Dendritic cell treated with granulocyte-macrophage colony-stimulating factor and Interleukin-4, amounts not matched to agents 40 ng/mL and 50 ng/mL, for 4 days (primary cell): ENCODE measurements around the gene OR51F1.
"Not testable (repeated sequence)": the region's sequence is repeated elsewhere in the genome, so short reads cannot be mapped to it uniquely, and the experiment has no call there.

Experiments
- H3K27ac Mint-ChIP-seq: one replicate; pipeline ENCODE4 v1.8.0; 2022; ENCODE audit warnings: mild to moderate bottlenecking, mixed read lengths
- H3K27me3 Mint-ChIP-seq: one replicate; pipeline ENCODE4 v1.8.0; 2022; ENCODE audit warnings: mild to moderate bottlenecking, mixed read lengths
- H3K36me3 Mint-ChIP-seq: one replicate; pipeline ENCODE4 v1.8.0; 2022; ENCODE audit warnings: low read depth, mixed read lengths
- H3K4me1 Mint-ChIP-seq: one replicate; pipeline ENCODE4 v1.8.0; 2022; ENCODE audit warnings: low read depth, mixed read lengths
- H3K4me3 Mint-ChIP-seq: one replicate; pipeline ENCODE4 v1.8.0; 2022; ENCODE audit warnings: mild to moderate bottlenecking, moderate library complexity, mixed read lengths
- H3K9me3 Mint-ChIP-seq: one replicate; pipeline ENCODE4 v1.8.0; 2022; ENCODE audit warnings: mixed read lengths
- intact Hi-C: fragments of 100-400 bp; cut with micrococcal nuclease; formaldehyde crosslinking; loops from one replicate; pipeline ENCODE4 v1.15.0; 2022

Gene OR51F1

GRCh38 chr11:4769838-4770237 is at the start of gene OR51F1:
Gene OR51F1 (minus strand): TSS chr11:4769938. CDS start chr11:4769938, 0 bp downstream.
- intact Hi-C loops = no loop called here
- Mint-ChIP-seq H3K4me3 (no peak within 1 kb of the TSS), H3K4me1 (no peaks in the 10 kb centered on the region), H3K36me3 (no peaks in the 10 kb centered on the region), H3K27me3 (no peaks in the 10 kb centered on the region), H3K9me3 (no peaks in the 10 kb centered on the region), H3K27ac (no peak within 1 kb of the TSS)

GRCh38 chr11:4809246-4809645 is 39.5 kb upstream of the OR51F1 start:
- intact Hi-C loops = no loop called here
- Mint-ChIP-seq H3K9me3 (no peaks in the 10 kb centered on the region), H3K4me3 (no peak overlapping the region), H3K27ac (no peak overlapping the region), H3K36me3 (no peaks in the 10 kb centered on the region), H3K27me3 (no peaks in the 10 kb centered on the region), H3K4me1 (no peaks in the 10 kb centered on the region)

GRCh38 chr11:4808476-4808875 is 38.7 kb upstream of the OR51F1 start:
- intact Hi-C loops = no loop called here
- H3K36me3 Mint-ChIP-seq = no peaks in the 10 kb centered on the region
- no peaks in the 10 kb centered on the region for H3K9me3 Mint-ChIP-seq
- no peaks in the 10 kb centered on the region for H3K4me1 Mint-ChIP-seq
- no peak overlapping the region for H3K27ac Mint-ChIP-seq
- H3K27me3 Mint-ChIP-seq = no peaks in the 10 kb centered on the region
- H3K4me3 Mint-ChIP-seq = no peak overlapping the region

GRCh38 chr11:4804280-4804679 is 34.5 kb upstream of the OR51F1 start, which contains the start of gene OR52R1:
Gene OR52R1 (minus strand): TSS chr11:4804380. CDS start chr11:4804380, 0 bp downstream.
- H3K27ac Mint-ChIP-seq = no peak within 1 kb of the TSS

GRCh38 chr11:4801316-4801715 is 31.6 kb upstream of the OR51F1 start:
- H3K27ac Mint-ChIP-seq, H3K9me3 Mint-ChIP-seq, intact Hi-C loops: not testable (repeated sequence)

More at GRCh38 chr11:4804280-4804679, 34.5 kb upstream of the OR51F1 start, which contains the start of gene OR52R1:
- Mint-ChIP-seq H3K36me3 (no peaks in the 10 kb centered on the region), H3K4me1 (no peaks in the 10 kb centered on the region), H3K9me3 (no peaks in the 10 kb centered on the region), H3K27me3 (no peaks in the 10 kb centered on the region), H3K4me3 (no peak within 1 kb of the TSS)
- intact Hi-C loops = no loop called here

GRCh38 chr11:4798427-4799183 is 28.9 kb upstream of the OR51F1 start:
- Mint-ChIP-seq H3K9me3 (no peaks in the 10 kb centered on the region), H3K4me1 (no peaks in the 10 kb centered on the region), H3K36me3 (no peaks in the 10 kb centered on the region), H3K4me3 (no peak overlapping the region), H3K27me3 (no peaks in the 10 kb centered on the region), H3K27ac (no peak overlapping the region)
- intact Hi-C loops = no loop called here

More at GRCh38 chr11:4801316-4801715, 31.6 kb upstream of the OR51F1 start:
- not testable (repeated sequence) for H3K4me1 Mint-ChIP-seq, H3K4me3 Mint-ChIP-seq, H3K36me3 Mint-ChIP-seq, H3K27me3 Mint-ChIP-seq

- no peaks in the 10 kb centered on the region for H3K9me3 Mint-ChIP-seq
- no peaks in the 10 kb centered on the region for H3K27me3 Mint-ChIP-seq
- H3K36me3 Mint-ChIP-seq = no peaks in the 10 kb centered on the region
- H3K27ac Mint-ChIP-seq = no peak overlapping the region
- H3K4me3 Mint-ChIP-seq = no peak overlapping the region
- intact Hi-C loops = no loop called here
- H3K4me1 Mint-ChIP-seq = no peaks in the 10 kb centered on the region
These were observed 27.5 kb upstream of the OR51F1 start for GRCh38 chr11:4797206-4797605.

GRCh38 chr11:4782454-4782853 is 12.7 kb upstream of the OR51F1 start:
- Mint-ChIP-seq H3K4me3 (no peak overlapping the region), H3K4me1 (no peaks in the 10 kb centered on the region), H3K27me3 (no peaks in the 10 kb centered on the region), H3K9me3 (peaks cover 27% of the 10 kb centered on the region), H3K36me3 (no peaks in the 10 kb centered on the region), H3K27ac (no peak overlapping the region)
- intact Hi-C loops = no loop called here

GRCh38 chr11:4768094-4768493 is 1.6 kb downstream of the OR51F1 start:
- no peaks in the 10 kb centered on the region for H3K4me1 Mint-ChIP-seq
- intact Hi-C loops = no loop called here
- no peak overlapping the region for H3K4me3 Mint-ChIP-seq
- H3K36me3 Mint-ChIP-seq = no peaks in the 10 kb centered on the region
- H3K27ac Mint-ChIP-seq = no peak overlapping the region
- H3K9me3 Mint-ChIP-seq = no peaks in the 10 kb centered on the region
- no peaks in the 10 kb centered on the region for H3K27me3 Mint-ChIP-seq

GRCh38 chr11:4766420-4767043 is 3.2 kb downstream of the OR51F1 start:
- no peaks in the 10 kb centered on the region for H3K36me3 Mint-ChIP-seq
- no peaks in the 10 kb centered on the region for H3K9me3 Mint-ChIP-seq
- intact Hi-C loops = no loop called here
- H3K4me3 Mint-ChIP-seq = no peak overlapping the region
- no peak overlapping the region for H3K27ac Mint-ChIP-seq
- H3K27me3 Mint-ChIP-seq = no peaks in the 10 kb centered on the region
- H3K4me1 Mint-ChIP-seq = no peaks in the 10 kb centered on the region

- Mint-ChIP-seq H3K4me3 (no peak overlapping the region), H3K9me3 (no peaks in the 10 kb centered on the region), H3K4me1 (no peaks in the 10 kb centered on the region), H3K27me3 (no peaks in the 10 kb centered on the region), H3K36me3 (no peaks in the 10 kb centered on the region), H3K27ac (no peak overlapping the region)
- intact Hi-C loops = no loop called here
These were observed 6.6 kb downstream of the OR51F1 start for GRCh38 chr11:4763096-4763495.

GRCh38 chr11:4751201-4751600 is 18.5 kb downstream of the OR51F1 start:
- H3K4me1 Mint-ChIP-seq = no peaks in the 10 kb centered on the region
- intact Hi-C loops = no loop called here
- H3K27ac Mint-ChIP-seq = no peak overlapping the region
- H3K9me3 Mint-ChIP-seq = no peaks in the 10 kb centered on the region
- H3K27me3 Mint-ChIP-seq = peaks cover 2% of the 10 kb centered on the region
- H3K4me3 Mint-ChIP-seq = no peak overlapping the region
- no peaks in the 10 kb centered on the region for H3K36me3 Mint-ChIP-seq

- Mint-ChIP-seq H3K9me3 (no peaks in the 10 kb centered on the region), H3K27me3 (peaks cover 2% of the 10 kb centered on the region), H3K27ac (no peak overlapping the region), H3K4me3 (no peak overlapping the region), H3K36me3 (no peaks in the 10 kb centered on the region), H3K4me1 (no peaks in the 10 kb centered on the region)
- intact Hi-C loops = no loop called here
These were observed 21.3 kb downstream of the OR51F1 start for GRCh38 chr11:4748438-4748837.

- Mint-ChIP-seq H3K27me3 (no peaks in the 10 kb centered on the region), H3K4me1 (peaks cover 8% of the 10 kb centered on the region), H3K4me3 (no peak overlapping the region), H3K9me3 (no peaks in the 10 kb centered on the region), H3K36me3 (no peaks in the 10 kb centered on the region), H3K27ac (no peak overlapping the region)
- intact Hi-C loops = no loop called here
These were observed 29.0 kb downstream of the OR51F1 start for GRCh38 chr11:4740735-4741134.
